Lower lobe of right lung (tissue), 2 donors: ENCODE measurements around the gene NDUFS1. TPM values are rescaled to one million over a fixed set of nuclear protein-coding genes. Genes with fewer than 3 reads are reported as not detected.
A peak's percentile ranks its signal among the peaks of the same experiment; 100 is the strongest.
"Not testable (repeated sequence)": the region's sequence is repeated elsewhere in the genome, so short reads cannot be mapped to it uniquely, and the experiment has no call there.

Experiments used
- ATAC-seq, 2 donors: fragments of 200-7000 bp; cut with Tn5 transposase; one replicate each; pipeline ENCODE4 v1.9.1; 2020 to 2022; ENCODE audit warnings: mild to moderate bottlenecking in 2 of 2, moderate library complexity in 2 of 2
- DNase-seq: peaks from one replicate; pipeline ENCODE4 v3.0.0-alpha.2; 2020
- H3K27ac ChIP-seq: fragments of 200-600 bp; one replicate; pipeline ENCODE4 v1.8.0; 2022
- H3K27me3 ChIP-seq: fragments of 200-600 bp; one replicate; pipeline ENCODE4 v1.8.0; 2022; ENCODE audit warnings: low read depth
- H3K36me3 ChIP-seq: fragments of 200-600 bp; one replicate; pipeline ENCODE4 v1.8.0; 2022; ENCODE audit warnings: mild to moderate bottlenecking
- H3K4me1 ChIP-seq: fragments of 200-600 bp; one replicate; pipeline ENCODE4 v1.8.0; 2022
- H3K4me3 ChIP-seq: fragments of 200-600 bp; one replicate; pipeline ENCODE4 v1.8.0; 2022; ENCODE audit warnings: mild to moderate bottlenecking
- H3K9me3 ChIP-seq: fragments of 200-600 bp; one replicate; pipeline ENCODE4 v1.8.0; 2022
- intact Hi-C: fragments of 100-400 bp; cut with DNase I; formaldehyde crosslinking; loops from one replicate; pipeline ENCODE4 v1.11.0; 2022
- total RNA-seq: library from RNA; stranded (reverse); fragmentation: NEBNext Ultra II Directional; extraction: Animal tissue kit (Norgen Biotek cat#: 25700); gene quantifications from one replicate; pipeline ENCODE4 v1.2.1, GENCODE V29; 2021
- TF ChIP-seq, protein P1 (sequence below): fragments of 200-600 bp; IDR thresholded peaks from one replicate; pipeline ENCODE4 v1.8.0; 2022; ENCODE audit warnings: antibody characterized with exemption, mild to moderate bottlenecking
- donor health status: DM: no; HTN: yes; CAD: no; lungs with severe emphysema.

NDUFS1 gene
- total RNA-seq, 1 donor from 2014 or later, result 58.2 TPM

DNA sequence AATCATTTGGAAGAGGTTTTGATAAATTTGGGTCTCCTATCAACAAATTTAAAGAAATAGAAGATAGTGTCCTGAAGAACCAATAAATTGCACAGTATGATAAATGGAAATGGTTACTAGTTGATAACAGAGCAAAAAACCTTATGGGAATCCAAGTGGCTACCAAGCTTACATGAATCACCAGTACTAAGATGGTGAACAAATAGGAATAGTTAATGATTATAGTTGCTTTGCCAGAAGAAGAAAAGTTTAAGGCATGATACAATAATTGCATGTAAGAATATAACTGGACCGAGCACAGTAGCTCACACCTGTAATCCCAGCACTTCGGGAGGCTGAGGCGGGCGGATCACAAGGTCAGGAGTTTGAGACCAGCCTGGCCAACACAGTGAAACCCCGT lies 53.7 kb downstream of the NDUFS1 start:
- Histone ChIP-seq H3K4me3 (no peak overlapping the region), H3K27ac (no peak overlapping the region), H3K36me3 (no peaks in the 10 kb centered on the region), H3K9me3 (no peaks in the 10 kb centered on the region), H3K27me3 (no peaks in the 10 kb centered on the region), H3K4me1 (no peaks in the 10 kb centered on the region)
- TF ChIP-seq, protein P1, sequence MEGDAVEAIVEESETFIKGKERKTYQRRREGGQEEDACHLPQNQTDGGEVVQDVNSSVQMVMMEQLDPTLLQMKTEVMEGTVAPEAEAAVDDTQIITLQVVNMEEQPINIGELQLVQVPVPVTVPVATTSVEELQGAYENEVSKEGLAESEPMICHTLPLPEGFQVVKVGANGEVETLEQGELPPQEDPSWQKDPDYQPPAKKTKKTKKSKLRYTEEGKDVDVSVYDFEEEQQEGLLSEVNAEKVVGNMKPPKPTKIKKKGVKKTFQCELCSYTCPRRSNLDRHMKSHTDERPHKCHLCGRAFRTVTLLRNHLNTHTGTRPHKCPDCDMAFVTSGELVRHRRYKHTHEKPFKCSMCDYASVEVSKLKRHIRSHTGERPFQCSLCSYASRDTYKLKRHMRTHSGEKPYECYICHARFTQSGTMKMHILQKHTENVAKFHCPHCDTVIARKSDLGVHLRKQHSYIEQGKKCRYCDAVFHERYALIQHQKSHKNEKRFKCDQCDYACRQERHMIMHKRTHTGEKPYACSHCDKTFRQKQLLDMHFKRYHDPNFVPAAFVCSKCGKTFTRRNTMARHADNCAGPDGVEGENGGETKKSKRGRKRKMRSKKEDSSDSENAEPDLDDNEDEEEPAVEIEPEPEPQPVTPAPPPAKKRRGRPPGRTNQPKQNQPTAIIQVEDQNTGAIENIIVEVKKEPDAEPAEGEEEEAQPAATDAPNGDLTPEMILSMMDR, result no peak
- ATAC-seq, result no peak
- DNase-seq, result no peak
- intact Hi-C loops, result no loop called here

DNA sequence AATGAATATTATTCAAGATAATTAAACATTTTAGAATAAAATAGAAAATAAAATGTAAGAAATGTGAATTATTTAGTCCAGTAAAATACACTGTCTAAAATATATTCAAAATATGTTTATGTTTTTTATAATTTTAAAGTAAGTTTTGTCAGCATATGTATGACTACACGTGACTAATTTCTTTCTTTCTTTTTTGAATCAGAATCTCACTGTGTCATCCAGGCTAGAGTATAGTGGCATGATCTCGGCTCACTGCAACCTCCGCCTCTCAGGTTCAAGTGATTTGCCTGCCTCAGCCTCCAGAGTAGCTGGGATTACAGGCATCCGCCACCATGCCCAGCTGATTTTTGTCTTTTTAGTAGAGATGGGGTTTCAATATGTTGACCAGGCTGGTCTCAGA lies 54.2 kb downstream of the NDUFS1 start:
- no peak for DNase-seq
- ATAC-seq, result no peak
- H3K27me3 ChIP-seq, result no peaks in the 10 kb centered on the region
- H3K9me3 ChIP-seq, result no peaks in the 10 kb centered on the region
- TF ChIP-seq, protein P1, result no peak
- H3K36me3 ChIP-seq, result no peaks in the 10 kb centered on the region
- intact Hi-C loops, result no loop called here
- no peak overlapping the region for H3K27ac ChIP-seq
- H3K4me1 ChIP-seq, result no peaks in the 10 kb centered on the region
- no peak overlapping the region for H3K4me3 ChIP-seq

DNA sequence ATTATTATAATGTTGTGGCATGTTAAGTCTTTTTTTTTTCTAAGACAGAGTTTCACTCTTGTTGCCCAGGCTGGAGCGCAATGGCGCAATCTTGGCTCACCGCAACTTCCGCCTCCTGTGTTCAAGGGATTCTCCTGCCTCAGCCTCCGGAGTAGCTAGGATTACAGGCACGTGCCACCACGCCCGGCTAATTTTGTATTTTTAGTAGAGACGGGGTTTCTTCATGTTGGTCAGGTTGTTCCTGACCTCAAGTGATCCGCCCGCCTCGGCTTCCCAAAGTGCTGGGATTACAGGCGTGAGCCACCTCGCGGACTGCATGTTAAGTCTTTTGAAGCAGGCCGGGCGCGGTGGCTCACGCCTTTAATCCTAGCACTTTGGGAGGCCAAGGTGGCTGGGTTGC lies 60.4 kb downstream of the NDUFS1 start:
- H3K9me3 ChIP-seq, H3K27ac ChIP-seq, H3K36me3 ChIP-seq, H3K4me3 ChIP-seq, ATAC-seq, H3K27me3 ChIP-seq, intact Hi-C loops, H3K4me1 ChIP-seq: not testable (repeated sequence)
- peak; percentile 76 for DNase-seq

DNA sequence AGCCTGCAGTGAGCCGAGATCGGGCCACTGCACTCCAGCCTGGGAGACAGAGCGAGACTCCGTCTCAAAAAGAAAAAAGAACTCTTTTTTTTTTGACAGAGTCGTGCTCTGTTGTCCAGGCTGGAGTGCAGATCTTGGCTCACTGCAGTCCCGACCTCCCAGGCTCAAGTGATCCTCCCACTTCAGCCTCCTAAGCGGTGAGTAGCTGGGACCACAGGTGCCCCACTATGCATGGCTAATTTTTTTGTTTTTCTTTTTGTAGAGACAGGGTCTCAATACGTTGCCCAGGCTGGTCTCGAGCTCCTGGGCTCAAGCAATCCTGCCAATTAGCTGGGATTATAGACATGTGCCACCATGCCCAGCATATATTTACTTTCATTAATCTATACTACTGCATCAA lies 60.8 kb downstream of the NDUFS1 start:
- ATAC-seq (no peak), DNase-seq (no peak)
- H3K4me1 ChIP-seq, result no peaks in the 10 kb centered on the region
- H3K9me3 ChIP-seq, result no peaks in the 10 kb centered on the region
- TF ChIP-seq, protein P1, result no peak
- no peak overlapping the region for H3K27ac ChIP-seq
- no peak overlapping the region for H3K4me3 ChIP-seq
- H3K27me3 ChIP-seq, result no peaks in the 10 kb centered on the region
- intact Hi-C loops, result no loop called here
- no peaks in the 10 kb centered on the region for H3K36me3 ChIP-seq

DNA sequence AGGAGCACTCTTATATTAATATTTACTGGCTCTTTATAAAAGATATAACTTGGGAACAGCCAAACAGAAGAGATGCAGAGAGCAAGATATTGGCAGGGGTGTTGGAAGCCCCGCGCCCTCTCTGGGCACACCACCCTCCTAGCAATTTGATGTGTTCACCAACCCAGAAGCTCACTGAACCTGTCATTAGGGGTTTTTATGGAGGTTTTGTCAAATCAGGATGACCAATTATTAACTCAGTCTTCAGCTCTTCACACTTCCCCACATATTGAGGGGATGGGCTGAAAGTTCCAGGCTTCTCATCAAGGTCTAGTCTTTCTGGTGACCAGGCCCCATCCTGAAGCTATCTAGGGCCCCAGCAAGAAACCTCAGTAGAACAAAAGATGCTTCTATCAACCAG lies 62.4 kb downstream of the NDUFS1 start:
- H3K36me3 ChIP-seq, result no peaks in the 10 kb centered on the region
- no peaks in the 10 kb centered on the region for H3K4me1 ChIP-seq
- H3K27ac ChIP-seq, result no peak overlapping the region
- ATAC-seq (no peak), DNase-seq (no peak)
- H3K4me3 ChIP-seq, result no peak overlapping the region
- no peaks in the 10 kb centered on the region for H3K9me3 ChIP-seq
- H3K27me3 ChIP-seq, result no peaks in the 10 kb centered on the region
- intact Hi-C loops, result no loop called here
- TF ChIP-seq, protein P1, result no peak

DNA sequence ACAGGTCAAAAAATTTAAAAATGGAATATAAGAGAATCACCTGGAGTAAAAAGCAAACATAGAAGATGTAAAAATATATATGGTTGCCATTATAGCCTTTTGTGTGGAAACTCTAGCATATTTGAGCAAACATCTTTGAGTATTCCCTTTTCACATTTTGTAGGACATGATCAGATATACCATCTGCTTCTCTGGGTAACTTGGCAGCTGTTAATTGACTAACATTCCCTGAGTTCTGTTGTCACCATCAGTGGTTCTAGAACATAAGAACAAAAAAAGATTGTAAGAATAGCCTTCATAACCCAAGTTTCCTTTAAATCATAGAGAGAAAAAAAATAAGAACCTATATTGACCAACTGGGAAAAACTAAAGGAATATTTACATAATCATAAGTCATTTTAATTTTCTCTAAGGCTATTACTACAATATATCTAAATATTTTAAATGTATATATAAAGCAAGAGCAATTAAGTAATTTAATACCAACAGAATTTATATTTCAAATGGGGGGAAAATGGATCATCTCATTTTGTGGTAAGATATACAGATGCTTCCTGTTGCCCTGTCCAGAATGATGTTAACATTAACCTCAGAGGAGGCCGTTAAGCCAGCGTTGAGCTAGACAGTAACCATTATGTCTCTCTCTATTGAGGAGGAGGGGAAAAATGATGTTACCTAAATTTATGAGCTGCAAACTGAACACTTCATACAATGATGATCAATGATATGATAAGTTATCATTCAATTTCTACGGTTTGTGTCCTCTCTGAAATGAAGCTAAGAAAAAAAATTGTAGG lies 63.5 kb downstream of the NDUFS1 start:
- TF ChIP-seq, protein P1, result no peak
- intact Hi-C loops, result no loop called here
- Histone ChIP-seq H3K4me3 (no peak overlapping the region), H3K9me3 (no peaks in the 10 kb centered on the region), H3K36me3 (no peaks in the 10 kb centered on the region), H3K27me3 (no peaks in the 10 kb centered on the region), H3K4me1 (no peaks in the 10 kb centered on the region), H3K27ac (no peak overlapping the region)
- no peak for ATAC-seq
- DNase-seq, result no peak
